ENCODE measurements around the gene TMEM109. TPM values are rescaled to one million over a fixed set of nuclear protein-coding genes. Genes with fewer than 3 reads are reported as not detected.

The TMEM109 gene
- total RNA-seq, 1 donor = 44.1 TPM

- no peak overlapping the region for H3K4me3 ChIP-seq (ENCODE audit: low read depth, low read length)
- no peak for TF ChIP-seq CTCF (IDR thresholded peaks at IDR 0.05; ENCODE audit: insufficient read depth, low read length)
- no peak for DNase-seq (ENCODE audit: low read depth)
Measured at GRCh38 chr11:60869451-60869825, 44.5 kb upstream of the TMEM109 start.

GRCh38 chr11:60870276-60870675 is 43.7 kb upstream of the TMEM109 start:
- H3K4me3 ChIP-seq (ENCODE audit: low read depth, low read length) = no peak overlapping the region
- TF ChIP-seq CTCF (IDR thresholded peaks at IDR 0.05; ENCODE audit: insufficient read depth, low read length) = no peak
- no peak for DNase-seq (ENCODE audit: low read depth)

- DNase-seq (ENCODE audit: low read depth) = no peak
- TF ChIP-seq CTCF (IDR thresholded peaks at IDR 0.05; ENCODE audit: insufficient read depth, low read length) = no peak
- no peak overlapping the region for H3K4me3 ChIP-seq (ENCODE audit: low read depth, low read length)
Measured at GRCh38 chr11:60870733-60871377, 43.1 kb upstream of the TMEM109 start.

- TF ChIP-seq CTCF (IDR thresholded peaks at IDR 0.05; ENCODE audit: insufficient read depth, low read length) = peak; percentile 49
- DNase-seq (ENCODE audit: low read depth) = peak; percentile 53
- H3K4me3 ChIP-seq (ENCODE audit: low read depth, low read length) = no peak overlapping the region
Measured at GRCh38 chr11:60871378-60872061, 42.4 kb upstream of the TMEM109 start.

- no peak for TF ChIP-seq CTCF (IDR thresholded peaks at IDR 0.05; ENCODE audit: insufficient read depth, low read length)
- peak; percentile 75 for DNase-seq (ENCODE audit: low read depth)
- H3K4me3 ChIP-seq (ENCODE audit: low read depth, low read length) = no peak overlapping the region
Measured at GRCh38 chr11:60872124-60872960, 41.6 kb upstream of the TMEM109 start.

GRCh38 chr11:60872961-60873524 is 40.9 kb upstream of the TMEM109 start:
- peak; percentile 29 for DNase-seq (ENCODE audit: low read depth)
- no peak overlapping the region for H3K4me3 ChIP-seq (ENCODE audit: low read depth, low read length)
- TF ChIP-seq CTCF (IDR thresholded peaks at IDR 0.05; ENCODE audit: insufficient read depth, low read length) = no peak
